GM19324 (cell line): ENCODE data around the gene PLS1.

Source experiments
- ATAC-seq: cut with Tn5 transposase; IDR thresholded peaks from one replicate; pipeline ENCODE4 v1.9.1; 2021; ENCODE audit warnings: mild to moderate bottlenecking, moderate library complexity; ENCODE audit not compliant: unreplicated experiment, low FRiP score

The PLS1 gene

DNA sequence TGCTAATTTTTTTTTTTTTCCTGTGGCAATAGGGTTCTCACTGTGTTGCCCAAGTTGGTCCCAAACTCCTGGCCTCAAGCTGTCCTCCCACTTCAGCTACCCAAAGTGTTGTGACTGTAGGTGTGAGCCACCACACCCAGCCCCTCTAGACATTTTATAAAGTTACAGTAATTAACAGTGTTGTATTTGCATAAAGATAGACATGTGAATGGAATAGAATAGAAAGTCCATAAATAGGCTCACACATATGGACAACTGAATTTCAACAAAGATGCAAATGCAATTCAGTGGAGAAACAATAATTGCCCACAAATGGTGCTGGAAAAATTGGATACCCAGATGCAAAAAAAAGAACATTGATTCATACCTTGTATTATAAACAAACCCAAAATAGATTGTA, 39.9 kb downstream of the PLS1 start:
- ATAC-seq: no peak

DNA sequence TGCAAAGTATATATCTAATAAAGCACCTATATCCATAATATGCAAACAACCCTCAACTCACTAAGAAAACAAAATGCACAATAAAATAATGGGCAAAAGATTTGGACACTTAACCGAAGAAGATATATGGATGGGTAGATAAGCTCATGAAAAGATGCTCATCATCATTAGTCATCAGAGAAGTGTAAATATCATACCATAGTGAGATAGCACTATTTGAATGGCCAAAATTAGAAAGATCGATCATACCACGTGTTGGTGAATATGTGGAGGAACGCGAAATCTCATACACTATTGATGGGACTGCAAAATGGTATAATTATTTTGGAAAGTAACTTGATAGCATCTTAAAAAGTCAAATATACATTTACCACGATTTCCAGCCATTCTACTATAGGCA, 40.5 kb downstream of the PLS1 start:
- ATAC-seq: no peak

- no peak for ATAC-seq
Measured at GRCh38 chr3:142638291-142638690, 42.1 kb downstream of the PLS1 start.

DNA sequence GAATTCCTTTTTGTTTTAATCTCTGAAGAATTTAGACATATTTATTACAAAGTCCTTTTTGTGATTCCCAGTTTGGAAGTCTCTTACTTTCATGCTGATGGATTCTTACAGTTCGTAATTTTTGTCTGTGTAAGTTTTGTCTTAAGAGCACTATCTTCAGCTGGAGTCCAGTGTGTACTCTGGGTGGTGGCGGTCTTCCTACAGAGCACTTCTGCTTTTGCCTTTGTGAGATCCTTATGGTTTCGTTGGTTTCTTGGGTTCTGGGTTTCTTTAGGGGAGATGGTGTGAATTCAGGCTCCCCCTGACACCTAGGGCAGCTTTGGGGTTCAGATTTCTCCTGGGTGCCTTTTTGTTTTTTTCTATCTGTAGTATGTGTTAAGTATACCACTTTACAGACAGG, 45.3 kb downstream of the PLS1 start:
- no peak for ATAC-seq

- no peak for ATAC-seq
Measured at GRCh38 chr3:142642956-142643355, 46.8 kb downstream of the PLS1 start.

DNA sequence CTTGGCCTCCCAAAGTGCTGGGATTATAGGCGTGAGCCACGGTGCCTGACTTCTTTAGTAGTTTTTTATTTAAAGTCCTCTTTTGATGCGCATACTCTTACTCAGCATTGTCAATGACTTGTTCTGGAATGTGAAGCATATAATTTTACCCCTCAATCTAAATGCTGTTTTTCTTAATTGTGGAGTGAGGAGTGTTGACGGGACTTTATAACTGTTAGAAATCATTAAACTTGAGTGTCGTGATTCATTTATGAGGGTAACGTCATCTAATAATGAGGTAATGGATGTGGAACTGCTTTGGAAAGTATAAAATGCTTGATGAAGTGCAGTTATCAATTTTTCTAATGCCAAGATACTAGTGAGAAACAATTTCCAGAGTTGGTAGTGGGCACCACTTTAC, 48.3 kb downstream of the PLS1 start:
- ATAC-seq: no peak

DNA sequence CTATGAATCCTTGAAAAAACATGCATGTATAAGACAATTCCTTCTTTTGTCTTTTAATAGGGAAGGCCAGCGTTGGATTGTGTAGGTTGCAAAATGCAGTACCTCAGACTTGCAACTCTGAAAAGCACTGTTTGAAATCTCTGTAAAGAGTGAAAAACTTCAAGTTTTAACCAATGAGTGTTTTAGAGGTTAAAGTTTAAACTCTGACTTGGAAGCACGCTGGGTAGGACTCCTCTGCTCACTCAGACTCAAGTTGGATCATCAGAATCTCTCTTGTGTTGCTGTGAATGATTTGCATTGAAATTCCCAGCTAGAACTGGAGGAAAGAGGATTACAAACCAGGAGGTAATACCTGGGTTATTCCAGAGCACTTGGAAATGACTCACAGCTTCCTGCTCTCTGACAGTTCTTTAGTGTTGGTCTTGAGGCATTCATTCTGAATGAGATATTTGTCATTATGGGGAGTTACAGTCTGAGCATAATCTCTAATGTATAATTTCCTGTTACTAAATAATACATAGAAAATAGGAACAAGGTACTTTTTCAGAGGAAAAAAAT, 49.1 kb downstream of the PLS1 start:
- no peak for ATAC-seq

GRCh38 chr3:142646020-142646785, 50.0 kb downstream of the PLS1 start:
- ATAC-seq: no peak

DNA sequence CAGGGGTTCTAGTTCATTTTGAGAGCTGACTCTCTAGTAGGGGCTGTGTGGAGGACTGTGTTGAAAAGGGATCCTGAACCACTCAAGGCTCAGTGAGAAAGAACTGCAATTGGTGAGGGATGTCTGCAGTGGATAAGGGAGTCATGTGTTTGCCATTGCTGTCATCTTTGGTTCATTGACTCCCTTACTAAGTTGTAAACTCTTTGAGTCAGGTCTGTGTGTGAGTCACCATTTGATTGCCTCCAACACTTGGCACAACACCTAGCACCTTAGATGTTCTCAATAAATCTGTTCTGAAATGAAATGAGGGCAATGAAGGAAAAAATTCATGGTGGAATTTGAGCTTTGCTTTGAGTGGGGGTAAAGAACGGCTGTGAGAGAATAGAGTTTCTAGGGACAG, 51.7 kb downstream of the PLS1 start:
- no peak for ATAC-seq

GRCh38 chr3:142648950-142649349, 52.8 kb downstream of the PLS1 start:
- ATAC-seq: no peak

DNA sequence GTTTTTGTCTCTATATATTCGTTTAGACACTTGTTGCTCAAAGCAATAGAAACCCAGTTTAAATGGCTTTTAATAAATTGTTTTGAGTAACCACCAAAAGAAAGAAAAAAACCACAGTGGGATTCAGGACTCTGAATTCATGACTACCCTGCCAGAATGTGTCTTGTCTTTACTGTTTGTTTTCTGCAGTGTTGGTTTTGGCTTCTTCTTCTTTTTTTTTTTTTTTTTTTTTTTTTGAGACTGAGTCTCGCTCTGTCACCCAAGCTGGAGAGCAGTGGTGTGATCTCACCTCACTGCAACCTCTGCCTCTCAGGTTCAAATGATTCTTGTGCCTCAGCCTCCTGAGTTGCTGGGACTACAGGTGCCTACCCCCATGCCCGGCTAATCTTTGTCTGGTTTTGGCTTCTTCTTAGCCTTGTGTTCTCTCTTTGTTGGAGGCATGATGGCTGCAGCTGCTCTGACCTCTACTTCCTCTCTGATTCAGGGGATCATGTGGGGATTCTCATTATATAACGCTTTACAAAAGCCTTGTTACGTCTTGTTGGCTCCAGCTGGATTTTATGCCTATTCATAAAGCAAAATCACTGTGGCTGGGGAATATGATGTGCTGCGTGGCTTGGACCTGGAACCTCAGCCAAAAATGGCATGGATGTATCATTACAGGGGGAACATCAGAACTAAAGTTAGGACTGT, 54.0 kb downstream of the PLS1 start:
- ATAC-seq: no peak

GRCh38 chr3:142651711-142652110, 55.5 kb downstream of the PLS1 start:
- no peak for ATAC-seq

- no peak for ATAC-seq
Measured at GRCh38 chr3:142652826-142653292, 56.7 kb downstream of the PLS1 start.

- no peak for ATAC-seq
Measured at GRCh38 chr3:142656575-142656974, 60.4 kb downstream of the PLS1 start.

- no peak for ATAC-seq
Measured at GRCh38 chr3:142657033-142657432, 60.8 kb downstream of the PLS1 start.

DNA sequence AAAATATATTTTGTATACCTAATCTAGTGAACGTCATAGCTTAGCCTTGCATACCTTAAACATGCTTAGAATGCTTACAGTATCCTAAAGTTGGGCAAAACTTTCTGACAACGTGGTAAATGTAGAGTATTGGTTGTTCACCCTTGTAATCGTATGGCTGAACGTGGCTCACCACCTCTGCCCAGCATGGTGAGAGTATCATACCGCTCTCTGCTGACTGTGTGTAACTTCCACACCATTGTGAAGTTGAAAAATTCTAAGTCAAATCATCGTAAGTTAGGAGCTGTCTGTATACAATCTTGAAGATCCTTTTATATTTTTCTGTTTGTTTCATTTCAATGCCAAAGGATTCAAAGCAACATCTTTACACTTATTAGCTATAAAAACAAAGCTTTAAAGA, 64.2 kb downstream of the PLS1 start:
- ATAC-seq: no peak

DNA sequence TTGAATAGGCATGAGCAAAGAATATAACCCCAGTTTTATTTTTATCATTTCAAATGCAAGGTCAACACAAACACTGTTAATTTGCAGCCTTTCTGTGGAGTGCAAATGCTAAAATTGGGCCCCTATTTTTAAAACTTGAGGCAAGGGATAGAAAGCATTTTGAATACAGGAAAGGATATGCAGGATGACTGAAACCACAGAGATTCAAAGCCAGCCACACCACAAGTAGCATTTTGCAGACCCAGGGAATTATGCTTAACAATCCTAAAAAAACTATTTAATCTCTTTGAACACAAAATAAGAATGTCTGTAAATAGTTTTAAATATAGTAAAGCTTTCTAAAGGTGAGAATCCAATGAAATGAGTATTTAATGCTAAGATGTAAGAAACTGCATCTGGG, 64.7 kb downstream of the PLS1 start:
- ATAC-seq: no peak

- no peak for ATAC-seq
Measured at GRCh38 chr3:142663865-142664264, 67.7 kb downstream of the PLS1 start.

DNA sequence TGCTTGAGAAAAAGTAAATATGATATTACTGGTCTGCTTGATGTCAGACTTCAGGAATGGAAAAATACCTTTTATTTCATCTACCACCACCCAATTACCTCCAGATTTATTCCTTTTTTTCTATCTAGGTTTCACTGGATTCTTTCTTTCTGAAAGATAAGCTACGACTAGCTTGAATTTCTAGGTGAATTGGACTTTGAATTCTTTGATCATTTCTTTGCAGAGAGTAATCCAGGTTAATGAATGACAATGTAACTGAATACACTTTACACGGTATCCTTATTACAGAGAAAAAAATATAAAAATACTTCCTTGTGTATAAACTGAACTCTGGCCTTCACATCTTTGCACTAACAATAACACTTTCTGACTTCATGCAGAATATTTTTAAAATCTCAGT, 68.1 kb downstream of the PLS1 start:
- no peak for ATAC-seq

DNA sequence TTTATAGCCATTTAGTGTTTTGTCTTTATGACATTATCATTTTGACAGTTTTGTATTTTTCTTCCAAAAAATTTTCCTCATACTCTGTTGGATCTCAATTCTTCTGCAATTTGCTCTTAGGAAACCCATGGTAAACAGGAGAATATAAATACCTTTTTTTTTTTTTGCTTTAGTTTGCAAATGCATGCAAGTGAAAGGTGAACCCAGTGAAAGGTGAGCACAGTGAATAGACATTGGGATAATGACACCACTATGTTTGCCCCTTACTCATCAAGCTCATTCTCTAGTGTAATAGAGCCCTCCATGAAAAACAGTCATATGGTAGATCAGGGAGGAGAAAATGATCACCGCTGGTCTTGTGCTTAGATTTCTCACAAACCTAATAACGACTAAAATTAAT, 68.6 kb downstream of the PLS1 start:
- ATAC-seq: no peak

GRCh38 chr3:142670120-142670519, 73.9 kb downstream of the PLS1 start:
- no peak for ATAC-seq

- ATAC-seq: no peak
Measured at GRCh38 chr3:142676151-142676550, 80.0 kb downstream of the PLS1 start.
